Cardiac muscle cell (in vitro differentiated cells and primary cell): ENCODE measurements around the gene UBE2I. TPM values are rescaled to one million over a fixed set of nuclear protein-coding genes. Genes with fewer than 3 reads are reported as not detected.

ENCODE experiments used
- DNase-seq, 2 donors: peaks; one replicate each; pipeline versions ENCODE4 v3.0.0 to v3.0.0-alpha.2; 2010 to 2017; ENCODE audit warnings: low read depth in 1 of 2, low spot score in 1 of 2
- H3K27ac ChIP-seq: fragments of 200-600 bp; sonication (generic); 2 replicates; pipeline ENCODE4 v1.5.1; 2016
- H3K27me3 ChIP-seq: fragments of 200-600 bp; sonication (generic); 2 replicates; pipeline ENCODE4 v1.6.0; 2016; ENCODE audit warnings: control low read depth
- H3K36me3 ChIP-seq: fragments of 200-600 bp; sonication (generic); 2 replicates; pipeline ENCODE4 v1.5.1; 2016; ENCODE audit warnings: control low read depth
- H3K4me1 ChIP-seq: fragments of 200-600 bp; sonication (generic); 2 replicates; pipeline ENCODE4 v1.8.1; 2017; ENCODE audit warnings: low read depth, mild to moderate bottlenecking, mixed run types
- H3K4me3 ChIP-seq: fragments of 200-600 bp; sonication (generic); 2 replicates; pipeline ENCODE4 v1.5.1; 2016; ENCODE audit warnings: mild to moderate bottlenecking
- H3K9me3 ChIP-seq: fragments of 200-600 bp; sonication (generic); 2 replicates; pipeline ENCODE4 v1.5.1; 2017; ENCODE audit warnings: low read depth, mild to moderate bottlenecking, control low read depth
- CTCF ChIP-seq: IDR thresholded peaks from 2 replicates; pipeline ENCODE4 v1.5.1; 2012; ENCODE audit warnings: low read depth, mild to moderate bottlenecking, low read length
- polyA plus RNA-seq: library from polyadenylated mRNA; unstranded; fragments of >200 nt; fragmentation: Nextera tagmentation; extraction: Ambion mirVana; gene quantifications from 2 replicates; pipeline ENCODE4 v1.2.1, GENCODE V29; 2016
- total RNA-seq: library from RNA; depleted of rRNA; stranded (reverse); fragments of >200 nt; gene quantifications from 2 replicates; pipeline ENCODE4 v1.2.3, GENCODE V29; 2016

Gene UBE2I
- total and polyA plus RNA-seq, 2 experiments from 2014 or later: 75.4 to 157 TPM

GRCh38 chr16:1298406-1298805 is 11.0 kb upstream of the UBE2I start:
- Histone ChIP-seq H3K27me3 (no peaks in the 10 kb centered on the region), H3K4me3 (no peak overlapping the region), H3K9me3 (no peaks in the 10 kb centered on the region), H3K36me3 (no peaks in the 10 kb centered on the region), H3K27ac (no peak overlapping the region), H3K4me1 (peaks cover 8% of the 10 kb centered on the region)
- TF ChIP-seq CTCF: no peak
- no peak for DNase-seq

- H3K4me1 ChIP-seq: peaks cover 8% of the 10 kb centered on the region
- no peaks in the 10 kb centered on the region for H3K36me3 ChIP-seq
- TF ChIP-seq CTCF: no peak
- no peaks in the 10 kb centered on the region for H3K27me3 ChIP-seq
- no peak for DNase-seq
- no peak overlapping the region for H3K27ac ChIP-seq
- no peaks in the 10 kb centered on the region for H3K9me3 ChIP-seq
- H3K4me3 ChIP-seq: no peak overlapping the region
These were observed 10.2 kb upstream of the UBE2I start for GRCh38 chr16:1299012-1299867.

GRCh38 chr16:1299868-1300203 is 9.6 kb upstream of the UBE2I start:
- Histone ChIP-seq H3K9me3 (no peaks in the 10 kb centered on the region), H3K36me3 (no peaks in the 10 kb centered on the region), H3K4me1 (peaks cover 8% of the 10 kb centered on the region), H3K27ac (no peak overlapping the region), H3K4me3 (no peak overlapping the region), H3K27me3 (no peaks in the 10 kb centered on the region)
- no peak for DNase-seq
- no peak for TF ChIP-seq CTCF

- peak; percentile 62 to 81 for DNase-seq
- peak; percentile 83 for TF ChIP-seq CTCF
- H3K27ac ChIP-seq: no peak overlapping the region
- no peak overlapping the region for H3K4me3 ChIP-seq
- no peaks in the 10 kb centered on the region for H3K27me3 ChIP-seq
- H3K4me1 ChIP-seq: peaks cover 8% of the 10 kb centered on the region
- no peaks in the 10 kb centered on the region for H3K36me3 ChIP-seq
- no peaks in the 10 kb centered on the region for H3K9me3 ChIP-seq
These were observed 8.6 kb upstream of the UBE2I start for GRCh38 chr16:1300664-1301476.

- Histone ChIP-seq H3K4me3 (no peak overlapping the region), H3K36me3 (no peaks in the 10 kb centered on the region), H3K27ac (no peak overlapping the region), H3K27me3 (no peaks in the 10 kb centered on the region), H3K4me1 (peaks cover 8% of the 10 kb centered on the region), H3K9me3 (no peaks in the 10 kb centered on the region)
- no peak for TF ChIP-seq CTCF
- DNase-seq: no peak
These were observed 7.9 kb upstream of the UBE2I start for GRCh38 chr16:1301562-1301961.
